Right lobe of liver (tissue), 6 donors: ENCODE data around the gene ATP2B1. TPM values are rescaled to one million over a fixed set of nuclear protein-coding genes. Genes with fewer than 3 reads are reported as not detected.

Source experiments
- ATAC-seq, 4 donors: fragments of 200-7000 bp; cut with Tn5 transposase; one replicate each; pipeline ENCODE4 v1.9.1; 2020; ENCODE audit warnings: mild to moderate bottlenecking in 4 of 4, moderate library complexity in 4 of 4
- DNase-seq, 3 donors: peaks; one replicate each; pipeline ENCODE4 v3.0.0-alpha.2; 2020
- H3K27ac ChIP-seq, 3 donors: fragments of 200-600 bp; one replicate each; pipeline ENCODE4 v1.8.0; 2022
- H3K27me3 ChIP-seq, 2 donors: fragments of 200-600 bp; one replicate each; pipeline ENCODE4 v1.8.0; 2022
- H3K36me3 ChIP-seq, 4 donors: fragments of 200-600 bp; sonication (generic) in 1 of 4; one replicate each; pipeline versions ENCODE4 v1.5.1 to v1.8.0; 2017 to 2022; ENCODE audit warnings: control low read depth in 1 of 4
- H3K4me1 ChIP-seq, 4 donors: fragments of 200-600 bp; sonication (generic) in 1 of 4; one replicate each; pipeline versions ENCODE4 v1.5.1 to v1.8.0; 2017 to 2022; ENCODE audit warnings: control low read depth in 1 of 4
- H3K4me3 ChIP-seq, 3 donors: fragments of 200-600 bp; one replicate each; pipeline ENCODE4 v1.8.0; 2022
- H3K9me3 ChIP-seq, 4 donors: fragments of 200-600 bp; sonication (generic) in 1 of 4; one replicate each; pipeline versions ENCODE4 v1.5.1 to v1.8.0; 2017 to 2022; ENCODE audit warnings: control low read depth in 1 of 4
- POLR2A ChIP-seq: fragments of 450-650 bp; IDR thresholded peaks from one replicate; pipeline ENCODE4 v1.6.1; 2017; ENCODE audit warnings: antibody characterized with exemption, mild to moderate bottlenecking
- WGBS: methylation state at CpG from one replicate; pipeline ENCODE4 v1.1.6; 2018; ENCODE audit warnings: low coverage, low lambda C conversion rate; ENCODE audit not compliant: insufficient coverage; ENCODE audit errors: missing lambda C conversion rate; 5-methylcytosine and 5-hydroxymethylcytosine counted together
- intact Hi-C, 2 donors: fragments of 100-400 bp; cut with DNase I; formaldehyde crosslinking; loops; one replicate each; pipeline versions ENCODE4 v1.11.2 to v1.14.1; 2022
- total RNA-seq, 6 experiments: library from RNA; depleted of rRNA in 2 of 6; stranded (reverse); fragments of >200 nt in 2 of 6; fragmentation: NEBNext Ultra II Directional in 3 of 6; extraction: Animal tissue kit (Norgen Biotek cat#: 25700) in 3 of 6; gene quantifications; one replicate each; pipeline versions ENCODE4 v1.1.0 to v1.2.4, GENCODE V29; 2016 to 2023
- TF ChIP-seq, protein P1 (sequence below), 4 donors: fragments of 200-600 bp in 3 of 4; fragments of 450-650 bp in 1 of 4; IDR thresholded peaks; one replicate each; pipeline versions ENCODE4 v1.5.1 to v1.8.0; 2016 to 2022; ENCODE audit warnings: antibody characterized with exemption in 4 of 4, mild to moderate bottlenecking in 2 of 4
- donor health status: DM: no; HTN: yes; CAD: no.
- donor health status: DM: no; HTN: no; CAD: no.
- donor health status: DM: no; HTN: no; CAD: no.
- donor health status: DM: no; HTN: yes; CAD: no.
- donor health status: DM: no; HTN: yes; CAD: no.

The ATP2B1 gene
- total RNA-seq, 6 experiments from 2014 or later, result 10.4 to 23.9 (median 17.6) TPM

DNA sequence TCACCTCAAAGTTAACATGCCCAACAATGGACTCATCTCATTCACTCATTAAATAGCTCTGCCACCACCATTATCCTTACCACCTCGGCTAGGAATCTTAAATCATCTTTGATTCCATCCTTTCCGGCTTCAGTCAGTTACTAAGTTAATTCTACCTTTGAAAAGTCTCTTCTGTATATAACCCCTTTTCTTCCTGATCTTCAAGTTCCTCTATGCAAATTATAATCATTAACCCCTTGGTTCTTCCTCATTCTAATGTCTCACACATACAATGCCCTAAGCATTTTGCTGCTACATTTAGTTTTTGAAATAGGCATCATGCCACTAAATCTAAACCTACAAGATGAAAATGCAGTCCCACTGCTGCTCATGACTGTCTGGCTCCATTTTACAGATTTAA, 51.6 kb downstream of the ATP2B1 start:
- no peak for DNase-seq
- H3K27ac ChIP-seq, result no peak overlapping the region
- no peaks in the 10 kb centered on the region for H3K36me3 ChIP-seq
- TF ChIP-seq, protein P1, sequence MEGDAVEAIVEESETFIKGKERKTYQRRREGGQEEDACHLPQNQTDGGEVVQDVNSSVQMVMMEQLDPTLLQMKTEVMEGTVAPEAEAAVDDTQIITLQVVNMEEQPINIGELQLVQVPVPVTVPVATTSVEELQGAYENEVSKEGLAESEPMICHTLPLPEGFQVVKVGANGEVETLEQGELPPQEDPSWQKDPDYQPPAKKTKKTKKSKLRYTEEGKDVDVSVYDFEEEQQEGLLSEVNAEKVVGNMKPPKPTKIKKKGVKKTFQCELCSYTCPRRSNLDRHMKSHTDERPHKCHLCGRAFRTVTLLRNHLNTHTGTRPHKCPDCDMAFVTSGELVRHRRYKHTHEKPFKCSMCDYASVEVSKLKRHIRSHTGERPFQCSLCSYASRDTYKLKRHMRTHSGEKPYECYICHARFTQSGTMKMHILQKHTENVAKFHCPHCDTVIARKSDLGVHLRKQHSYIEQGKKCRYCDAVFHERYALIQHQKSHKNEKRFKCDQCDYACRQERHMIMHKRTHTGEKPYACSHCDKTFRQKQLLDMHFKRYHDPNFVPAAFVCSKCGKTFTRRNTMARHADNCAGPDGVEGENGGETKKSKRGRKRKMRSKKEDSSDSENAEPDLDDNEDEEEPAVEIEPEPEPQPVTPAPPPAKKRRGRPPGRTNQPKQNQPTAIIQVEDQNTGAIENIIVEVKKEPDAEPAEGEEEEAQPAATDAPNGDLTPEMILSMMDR (IDR thresholded peaks at IDR 0.05), result no peak
- no peak for TF ChIP-seq POLR2A
- 95% methylated on average over 2 of the region's 2 CpGs for WGBS
- H3K27me3 ChIP-seq, result no peaks in the 10 kb centered on the region
- no peak overlapping the region for H3K4me3 ChIP-seq
- intact Hi-C loops, result no loop called here
- no peak for ATAC-seq
- H3K9me3 ChIP-seq, result no peaks in the 10 kb centered on the region
- H3K4me1 ChIP-seq, result no peaks in the 10 kb centered on the region

DNA sequence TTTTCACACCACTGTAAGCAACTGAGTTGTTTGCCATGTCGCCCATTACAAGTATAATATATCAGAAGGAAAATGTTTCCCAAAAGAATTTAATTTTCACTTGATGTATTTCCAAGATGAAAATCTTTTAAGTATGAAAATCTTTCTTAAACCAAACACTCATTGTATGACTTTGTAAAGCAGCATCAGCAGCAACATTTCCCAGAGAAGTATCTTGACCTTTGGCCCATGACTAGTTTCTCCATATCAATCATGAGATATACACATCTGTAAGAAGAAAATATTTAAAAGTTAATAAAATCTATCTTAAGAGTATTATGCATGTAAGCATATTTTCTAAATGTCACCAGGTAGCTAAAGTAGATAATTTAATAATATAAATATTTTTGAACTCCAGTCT, 52.8 kb downstream of the ATP2B1 start:
- TF ChIP-seq, protein P1 (IDR thresholded peaks at IDR 0.05), result no peak
- TF ChIP-seq POLR2A, result no peak
- 100% methylated on average over 1 of the region's 1 CpG for WGBS

DNA sequence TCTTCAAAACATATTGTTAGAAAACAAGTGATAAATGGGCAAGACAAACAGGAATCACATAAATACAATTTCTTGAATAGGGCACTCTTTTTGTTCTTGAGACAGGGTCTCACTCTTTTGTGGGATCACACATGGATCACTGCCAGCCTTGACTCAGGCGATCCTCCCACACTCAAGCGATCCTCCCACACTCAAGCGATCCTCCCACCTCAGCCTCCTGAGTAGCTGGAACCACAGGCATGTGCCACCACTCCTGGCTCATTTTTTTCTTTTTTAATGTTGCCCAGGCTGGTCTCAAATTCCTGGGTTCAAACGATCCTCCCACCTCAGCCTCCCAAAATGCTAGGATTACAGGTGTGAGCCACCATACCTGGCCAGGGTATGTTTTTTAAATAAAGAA, 57.4 kb downstream of the ATP2B1 start:
- Histone ChIP-seq H3K4me3 (no peak overlapping the region), H3K27ac (no peak overlapping the region), H3K36me3 (no peaks in the 10 kb centered on the region), H3K27me3 (no peaks in the 10 kb centered on the region), H3K4me1 (no peaks in the 10 kb centered on the region), H3K9me3 (no peaks in the 10 kb centered on the region)
- intact Hi-C loops, result no loop called here
- 90% methylated on average over 4 of the region's 4 CpGs for WGBS
- no peak for DNase-seq
- ATAC-seq, result no peak
- TF ChIP-seq, protein P1 (IDR thresholded peaks at IDR 0.05), result no peak

More for the DNA sequence above, 52.8 kb downstream of the ATP2B1 start:
- intact Hi-C loops, result no loop called here
- ATAC-seq (no peak), DNase-seq (no peak)
- H3K4me3 ChIP-seq, result no peak overlapping the region
- H3K36me3 ChIP-seq, result no peaks in the 10 kb centered on the region
- no peaks in the 10 kb centered on the region for H3K9me3 ChIP-seq
- no peak overlapping the region for H3K27ac ChIP-seq
- no peaks in the 10 kb centered on the region for H3K4me1 ChIP-seq
- H3K27me3 ChIP-seq, result no peaks in the 10 kb centered on the region

DNA sequence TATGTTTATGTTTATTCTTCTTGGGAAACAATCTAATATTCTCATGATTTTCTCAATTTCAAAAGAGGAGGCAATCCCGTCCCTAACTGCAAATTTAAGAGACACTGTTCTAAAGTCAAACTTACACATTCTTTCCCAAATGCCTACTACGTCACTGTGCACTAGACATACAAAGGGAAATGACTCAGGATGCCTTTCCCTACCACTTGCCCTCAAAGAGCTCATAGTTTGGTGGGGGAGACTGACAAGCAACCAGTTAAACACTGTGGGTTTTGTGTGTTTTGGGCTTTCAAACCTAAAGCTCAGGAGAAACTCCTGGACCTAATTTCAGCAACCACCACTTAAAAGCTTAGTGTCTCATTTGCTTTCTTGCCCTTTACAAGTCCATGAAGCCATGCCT, 58.4 kb downstream of the ATP2B1 start:
- no peak for DNase-seq
- no peak overlapping the region for H3K4me3 ChIP-seq
- TF ChIP-seq, protein P1 (IDR thresholded peaks at IDR 0.05), result no peak
- TF ChIP-seq POLR2A, result no peak
- intact Hi-C loops, result no loop called here
- peaks cover 0 to 8% (median 2%) of the 10 kb centered on the region in 4 donors for H3K4me1 ChIP-seq
- no peak for ATAC-seq
- H3K27me3 ChIP-seq, result no peaks in the 10 kb centered on the region
- 85% methylated on average over 2 of the region's 2 CpGs for WGBS
- H3K9me3 ChIP-seq, result no peaks in the 10 kb centered on the region
- H3K27ac ChIP-seq, result no peak overlapping the region
- H3K36me3 ChIP-seq, result no peaks in the 10 kb centered on the region

DNA sequence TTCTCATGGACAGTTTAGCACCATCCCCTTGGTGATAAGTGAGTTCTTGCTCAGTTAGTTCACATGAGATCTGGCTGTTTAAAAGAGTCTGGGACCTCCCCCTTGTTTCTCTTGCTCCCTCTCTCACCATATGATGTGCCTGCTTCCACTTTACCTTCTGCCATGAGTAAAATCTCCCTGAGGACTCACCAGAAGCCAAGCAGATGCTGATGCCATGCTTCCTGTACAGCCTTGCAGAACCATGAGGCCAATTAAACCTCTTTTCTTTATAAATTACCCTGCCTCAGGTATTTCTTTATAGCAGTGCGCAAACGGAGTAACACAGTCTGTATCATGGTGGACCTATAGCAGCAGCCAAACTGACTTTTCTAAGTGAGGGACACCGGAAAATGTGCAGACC, 58.8 kb downstream of the ATP2B1 start:
- ATAC-seq, result no peak
- WGBS, result 100% methylated on average over 3 of the region's 3 CpGs
- intact Hi-C loops, result no loop called here
- Histone ChIP-seq H3K36me3 (no peaks in the 10 kb centered on the region), H3K9me3 (no peaks in the 10 kb centered on the region), H3K4me1 (peaks cover 0 to 10% (median 2%) of the 10 kb centered on the region in 4 donors), H3K4me3 (no peak overlapping the region), H3K27ac (no peak overlapping the region), H3K27me3 (no peaks in the 10 kb centered on the region)
- DNase-seq, result no peak
- TF ChIP-seq POLR2A, result no peak
- TF ChIP-seq, protein P1 (IDR thresholded peaks at IDR 0.05), result no peak
